Right lobe of liver (tissue), 4 donors: ENCODE results near the gene LGALS12.

Experiments used
- POLR2A ChIP-seq: fragments of 450-650 bp; IDR thresholded peaks from one replicate; pipeline ENCODE4 v1.6.1; 2017; ENCODE audit warnings: antibody characterized with exemption, mild to moderate bottlenecking
- TF ChIP-seq, protein P1 (sequence below), 4 donors: fragments of 200-600 bp in 3 of 4; fragments of 450-650 bp in 1 of 4; IDR thresholded peaks; one replicate each; pipeline versions ENCODE4 v1.5.1 to v1.8.0; 2016 to 2022; ENCODE audit warnings: antibody characterized with exemption in 4 of 4, mild to moderate bottlenecking in 2 of 4
- donor health status: DM: no; HTN: no; CAD: no.
- donor health status: DM: no; HTN: no; CAD: no.
- donor health status: DM: no; HTN: yes; CAD: no.

DNA sequence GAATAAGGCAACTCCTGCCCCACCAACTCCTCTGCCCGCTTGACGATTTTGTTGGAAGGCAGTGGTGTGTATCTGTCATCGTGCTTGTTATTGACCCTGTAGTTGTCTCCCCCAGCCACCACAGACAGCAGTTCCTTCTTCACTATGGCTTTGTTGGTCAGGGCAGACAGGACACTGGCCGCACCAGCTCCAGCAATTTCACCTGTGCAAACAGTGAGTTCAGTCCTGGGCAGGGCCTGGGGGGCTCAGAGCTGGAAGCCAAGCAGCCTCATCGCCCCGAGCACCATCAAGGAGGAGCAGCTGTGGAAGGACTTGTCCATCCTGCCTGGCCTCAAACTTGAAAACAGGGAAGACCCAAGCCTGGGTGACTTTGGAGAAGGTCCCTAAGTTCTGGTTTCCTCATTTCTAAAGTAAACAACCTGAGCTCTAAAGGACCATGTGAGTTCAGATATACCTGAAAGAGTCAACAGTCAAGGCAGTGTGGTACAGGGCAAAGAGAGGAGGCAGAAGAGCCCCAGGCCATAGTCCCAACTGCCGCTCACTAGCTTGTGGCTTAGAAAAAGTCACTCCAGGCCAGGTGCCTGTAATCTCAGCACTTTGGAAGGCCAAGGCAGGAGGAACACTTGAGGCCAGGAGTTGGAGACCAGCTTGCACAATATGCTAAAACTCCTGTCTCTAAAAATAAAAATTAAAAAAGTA lies 52.7 kb downstream of the LGALS12 start:
- TF ChIP-seq, protein P1, sequence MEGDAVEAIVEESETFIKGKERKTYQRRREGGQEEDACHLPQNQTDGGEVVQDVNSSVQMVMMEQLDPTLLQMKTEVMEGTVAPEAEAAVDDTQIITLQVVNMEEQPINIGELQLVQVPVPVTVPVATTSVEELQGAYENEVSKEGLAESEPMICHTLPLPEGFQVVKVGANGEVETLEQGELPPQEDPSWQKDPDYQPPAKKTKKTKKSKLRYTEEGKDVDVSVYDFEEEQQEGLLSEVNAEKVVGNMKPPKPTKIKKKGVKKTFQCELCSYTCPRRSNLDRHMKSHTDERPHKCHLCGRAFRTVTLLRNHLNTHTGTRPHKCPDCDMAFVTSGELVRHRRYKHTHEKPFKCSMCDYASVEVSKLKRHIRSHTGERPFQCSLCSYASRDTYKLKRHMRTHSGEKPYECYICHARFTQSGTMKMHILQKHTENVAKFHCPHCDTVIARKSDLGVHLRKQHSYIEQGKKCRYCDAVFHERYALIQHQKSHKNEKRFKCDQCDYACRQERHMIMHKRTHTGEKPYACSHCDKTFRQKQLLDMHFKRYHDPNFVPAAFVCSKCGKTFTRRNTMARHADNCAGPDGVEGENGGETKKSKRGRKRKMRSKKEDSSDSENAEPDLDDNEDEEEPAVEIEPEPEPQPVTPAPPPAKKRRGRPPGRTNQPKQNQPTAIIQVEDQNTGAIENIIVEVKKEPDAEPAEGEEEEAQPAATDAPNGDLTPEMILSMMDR (IDR thresholded peaks at IDR 0.05): no peak
- TF ChIP-seq POLR2A: no peak
